ENCODE results near the gene MDGA2.

- TF ChIP-seq CTCF (IDR thresholded peaks at IDR 0.05) (no peak), POLR2A (IDR thresholded peaks at IDR 0.05) (no peak)
Measured at GRCh38 chr14:46820291-46820690, 855.1 kb downstream of the MDGA2 start.

All from right lobe of liver (tissue), 4 donors.